ENCODE data around the gene ZNF318. TPM values are rescaled to one million over a fixed set of nuclear protein-coding genes. Genes with fewer than 3 reads are reported as not detected.
"Not testable (repeated sequence)": the region's sequence is repeated elsewhere in the genome, so short reads cannot be mapped to it uniquely, and the experiment has no call there.

The ZNF318 gene
- total RNA-seq, 3 donors from 2014 or later: 7.4 to 7.8 (median 7.6) TPM

- Mint-ChIP-seq H3K4me1 (ENCODE audit: low read depth) (peaks cover 32% of the 10 kb centered on the region), H3K4me3 (no peak overlapping the region), H3K27me3 (ENCODE audit: low read depth) (peaks cover 1% of the 10 kb centered on the region), H3K36me3 (ENCODE audit: insufficient read depth) (no peaks in the 10 kb centered on the region), H3K9me3 (no peaks in the 10 kb centered on the region)
- ATAC-seq: no peak
- DNase-seq: no peak
Observed at GRCh38 chr6:43395776-43396175, 26.3 kb upstream of the ZNF318 start.

- peaks cover 40% of the 10 kb centered on the region for H3K4me1 Mint-ChIP-seq (ENCODE audit: low read depth)
- ATAC-seq: no peak
- no peaks in the 10 kb centered on the region for H3K9me3 Mint-ChIP-seq
- no peak for DNase-seq
- peaks cover 1% of the 10 kb centered on the region for H3K27me3 Mint-ChIP-seq (ENCODE audit: low read depth)
- no peak overlapping the region for H3K4me3 Mint-ChIP-seq
- no peaks in the 10 kb centered on the region for H3K36me3 Mint-ChIP-seq (ENCODE audit: insufficient read depth)
Observed at GRCh38 chr6:43394982-43395381, 25.5 kb upstream of the ZNF318 start.

GRCh38 chr6:43393602-43394001 is 24.2 kb upstream of the ZNF318 start:
- no peak for ATAC-seq
- H3K27me3 Mint-ChIP-seq (ENCODE audit: low read depth): peaks cover 1% of the 10 kb centered on the region

GRCh38 chr6:43393133-43393532 is 23.7 kb upstream of the ZNF318 start:
- DNase-seq; H3K27me3 Mint-ChIP-seq (ENCODE audit: low read depth); H3K4me3 Mint-ChIP-seq; ATAC-seq; H3K36me3 Mint-ChIP-seq (ENCODE audit: insufficient read depth); H3K9me3 Mint-ChIP-seq: not testable (repeated sequence)
- H3K4me1 Mint-ChIP-seq (ENCODE audit: low read depth): peaks cover 44% of the 10 kb centered on the region

More at GRCh38 chr6:43393602-43394001, 24.2 kb upstream of the ZNF318 start:
- Mint-ChIP-seq H3K9me3 (no peaks in the 10 kb centered on the region), H3K36me3 (ENCODE audit: insufficient read depth) (no peaks in the 10 kb centered on the region), H3K4me1 (ENCODE audit: low read depth) (peaks cover 44% of the 10 kb centered on the region), H3K4me3 (no peak overlapping the region)
- DNase-seq: no peak

GRCh38 chr6:43391440-43392031 is 22.1 kb upstream of the ZNF318 start:
- peak; percentile 22 for DNase-seq
- Mint-ChIP-seq H3K36me3 (ENCODE audit: insufficient read depth) (no peaks in the 10 kb centered on the region), H3K4me3 (peak overlapping the region; percentile 74), H3K4me1 (ENCODE audit: low read depth) (peaks cover 40% of the 10 kb centered on the region), H3K27me3 (ENCODE audit: low read depth) (peaks cover 1% of the 10 kb centered on the region), H3K9me3 (no peaks in the 10 kb centered on the region)
- peak; percentile 77 to 78 for ATAC-seq

GRCh38 chr6:43390753-43391439 is 21.4 kb upstream of the ZNF318 start:
- not testable (repeated sequence) for ATAC-seq

GRCh38 chr6:43389730-43390295 is 20.4 kb upstream of the ZNF318 start:
- Mint-ChIP-seq H3K27me3 (ENCODE audit: low read depth) (peaks cover 1% of the 10 kb centered on the region), H3K4me1 (ENCODE audit: low read depth) (peaks cover 56% of the 10 kb centered on the region)
- ATAC-seq: no peak

More at GRCh38 chr6:43390753-43391439, 21.4 kb upstream of the ZNF318 start:
- H3K4me3 Mint-ChIP-seq: peak overlapping the region; percentile 74
- not testable (repeated sequence) for DNase-seq; H3K27me3 Mint-ChIP-seq (ENCODE audit: low read depth); H3K36me3 Mint-ChIP-seq (ENCODE audit: insufficient read depth); H3K9me3 Mint-ChIP-seq
- H3K4me1 Mint-ChIP-seq (ENCODE audit: low read depth): peaks cover 45% of the 10 kb centered on the region

GRCh38 chr6:43386492-43386891 is 17.0 kb upstream of the ZNF318 start:
- no peaks in the 10 kb centered on the region for H3K9me3 Mint-ChIP-seq
- no peak overlapping the region for H3K4me3 Mint-ChIP-seq
- peaks cover 1% of the 10 kb centered on the region for H3K27me3 Mint-ChIP-seq (ENCODE audit: low read depth)
- H3K36me3 Mint-ChIP-seq (ENCODE audit: insufficient read depth): no peaks in the 10 kb centered on the region
- peaks cover 68% of the 10 kb centered on the region for H3K4me1 Mint-ChIP-seq (ENCODE audit: low read depth)
- DNase-seq: no peak
- ATAC-seq: no peak

More at GRCh38 chr6:43389730-43390295, 20.4 kb upstream of the ZNF318 start:
- H3K36me3 Mint-ChIP-seq (ENCODE audit: insufficient read depth): no peaks in the 10 kb centered on the region
- no peak overlapping the region for H3K4me3 Mint-ChIP-seq
- no peaks in the 10 kb centered on the region for H3K9me3 Mint-ChIP-seq
- DNase-seq: no peak

- Mint-ChIP-seq H3K4me1 (ENCODE audit: low read depth) (peaks cover 65% of the 10 kb centered on the region), H3K27me3 (ENCODE audit: low read depth) (no peaks in the 10 kb centered on the region), H3K9me3 (no peaks in the 10 kb centered on the region), H3K4me3 (peak overlapping the region; percentile 33), H3K36me3 (ENCODE audit: insufficient read depth) (no peaks in the 10 kb centered on the region)
- DNase-seq: no peak
- ATAC-seq: no peak
Observed at GRCh38 chr6:43383021-43383667, 13.7 kb upstream of the ZNF318 start.

- H3K36me3 Mint-ChIP-seq (ENCODE audit: insufficient read depth); H3K9me3 Mint-ChIP-seq; ATAC-seq; H3K4me3 Mint-ChIP-seq; H3K27me3 Mint-ChIP-seq (ENCODE audit: low read depth); DNase-seq: not testable (repeated sequence)
- peaks cover 68% of the 10 kb centered on the region for H3K4me1 Mint-ChIP-seq (ENCODE audit: low read depth)
Observed at GRCh38 chr6:43380858-43381257, 11.4 kb upstream of the ZNF318 start.

- Mint-ChIP-seq H3K36me3 (ENCODE audit: insufficient read depth) (no peaks in the 10 kb centered on the region), H3K4me1 (ENCODE audit: low read depth) (peaks cover 46% of the 10 kb centered on the region), H3K4me3 (no peak overlapping the region), H3K27me3 (ENCODE audit: low read depth) (no peaks in the 10 kb centered on the region), H3K9me3 (no peaks in the 10 kb centered on the region)
- ATAC-seq: no peak
- no peak for DNase-seq
Observed at GRCh38 chr6:43378631-43379030, 9.2 kb upstream of the ZNF318 start.

- Mint-ChIP-seq H3K4me1 (ENCODE audit: low read depth) (peaks cover 37% of the 10 kb centered on the region), H3K36me3 (ENCODE audit: insufficient read depth) (no peaks in the 10 kb centered on the region)
- no peak for DNase-seq
Observed at GRCh38 chr6:43377710-43378229, 8.3 kb upstream of the ZNF318 start.

GRCh38 chr6:43376551-43376981 is 7.1 kb upstream of the ZNF318 start:
- no peaks in the 10 kb centered on the region for H3K36me3 Mint-ChIP-seq (ENCODE audit: insufficient read depth)
- H3K4me1 Mint-ChIP-seq (ENCODE audit: low read depth): peaks cover 28% of the 10 kb centered on the region
- H3K4me3 Mint-ChIP-seq: no peak overlapping the region
- ATAC-seq: peak; percentile 73 to 87
- no peaks in the 10 kb centered on the region for H3K27me3 Mint-ChIP-seq (ENCODE audit: low read depth)
- no peaks in the 10 kb centered on the region for H3K9me3 Mint-ChIP-seq
- no peak for DNase-seq

More at GRCh38 chr6:43377710-43378229, 8.3 kb upstream of the ZNF318 start:
- ATAC-seq: no peak
- Mint-ChIP-seq H3K27me3 (ENCODE audit: low read depth) (no peaks in the 10 kb centered on the region), H3K4me3 (no peak overlapping the region), H3K9me3 (no peaks in the 10 kb centered on the region)

GRCh38 chr6:43375693-43376092 is 6.2 kb upstream of the ZNF318 start:
- peaks cover 25% of the 10 kb centered on the region for H3K4me1 Mint-ChIP-seq (ENCODE audit: low read depth)
- H3K27me3 Mint-ChIP-seq (ENCODE audit: low read depth): no peaks in the 10 kb centered on the region
- DNase-seq (no peak), ATAC-seq (no peak)
- H3K9me3 Mint-ChIP-seq: no peaks in the 10 kb centered on the region
- no peak overlapping the region for H3K4me3 Mint-ChIP-seq
- no peaks in the 10 kb centered on the region for H3K36me3 Mint-ChIP-seq (ENCODE audit: insufficient read depth)
